Mesenchymal stem cell (in vitro differentiated cells and primary cell): ENCODE results near the gene TNRC6C.

Experiments
- DNase-seq: peaks from one replicate; pipeline ENCODE4 v3.0.0-alpha.2; 2013
- H2AFZ ChIP-seq: one replicate; pipeline ENCODE4 v1.6.1; 2013; ENCODE audit warnings: low read depth, mild to moderate bottlenecking, control low read depth, inconsistent platforms, low read length, moderate library complexity
- H2AK5ac ChIP-seq: 2 replicates; pipeline ENCODE4 v1.6.1; 2013; ENCODE audit warnings: low read length, moderate library complexity, mild to moderate bottlenecking, inconsistent platforms; ENCODE audit not compliant: severe bottlenecking
- H2BK120ac ChIP-seq: one replicate; pipeline ENCODE4 v1.6.1; 2013; ENCODE audit warnings: low read depth, mild to moderate bottlenecking, inconsistent platforms, low read length, moderate library complexity
- H2BK12ac ChIP-seq, 2 experiments: one replicate each; pipeline ENCODE4 v1.6.1; 2013; ENCODE audit warnings: inconsistent platforms in 2 of 2, low read length in 2 of 2, mild to moderate bottlenecking in 2 of 2, moderate library complexity in 2 of 2, control low read depth in 1 of 2
- H2BK15ac ChIP-seq: one replicate; pipeline ENCODE4 v1.6.1; 2013; ENCODE audit warnings: mild to moderate bottlenecking, low read depth, inconsistent platforms; ENCODE audit not compliant: poor library complexity, severe bottlenecking
- H2BK5ac ChIP-seq: 2 replicates; pipeline ENCODE4 v1.6.1; 2013; ENCODE audit warnings: low read depth, mild to moderate bottlenecking, low read length, control low read depth, inconsistent platforms; ENCODE audit not compliant: poor library complexity, severe bottlenecking
- H3K14ac ChIP-seq, 2 experiments: one replicate each; pipeline ENCODE4 v1.6.1; 2013; ENCODE audit warnings: inconsistent platforms in 2 of 2, low read length in 2 of 2, control low read depth in 1 of 2, mild to moderate bottlenecking in 1 of 2, moderate library complexity in 1 of 2
- H3K18ac ChIP-seq, 2 experiments: one replicate each; pipeline ENCODE4 v1.6.1; 2013; ENCODE audit warnings: inconsistent platforms in 2 of 2, low read length in 2 of 2, control low read depth in 1 of 2, low read depth in 1 of 2, mild to moderate bottlenecking in 1 of 2
- H3K23ac ChIP-seq, 2 experiments: one replicate each; pipeline ENCODE4 v1.6.1; 2013; ENCODE audit warnings: inconsistent platforms in 2 of 2, low read length in 2 of 2, mild to moderate bottlenecking in 2 of 2, moderate library complexity in 2 of 2, control low read depth in 1 of 2
- H3K27ac ChIP-seq: 2 replicates; pipeline ENCODE4 v1.5.1; 2013; ENCODE audit warnings: mild to moderate bottlenecking, moderate library complexity, low read length, control low read depth, inconsistent platforms; ENCODE audit not compliant: poor library complexity, severe bottlenecking
- H3K27me3 ChIP-seq, 2 experiments: 2 replicates each; pipeline versions ENCODE4 v1.6.1 to v1.7.0; 2013; ENCODE audit warnings: low read length in 2 of 2, mild to moderate bottlenecking in 2 of 2, moderate library complexity in 2 of 2, control low read depth in 1 of 2, inconsistent platforms in 1 of 2; ENCODE audit not compliant: control insufficient read depth in 1 of 2, insufficient read depth in 1 of 2
- H3K36me3 ChIP-seq, 2 experiments: 2 replicates each; pipeline versions ENCODE4 v1.6.1 to v1.7.0; 2013; ENCODE audit warnings: low read length in 2 of 2, control low read depth in 1 of 2, inconsistent platforms in 1 of 2, low read depth in 1 of 2, mild to moderate bottlenecking in 1 of 2; ENCODE audit not compliant: insufficient read depth in 2 of 2, control insufficient read depth in 1 of 2
- H3K4ac ChIP-seq, 2 experiments: one replicate each; pipeline ENCODE4 v1.6.1; 2013; ENCODE audit warnings: inconsistent platforms in 2 of 2, low read length in 2 of 2, mild to moderate bottlenecking in 2 of 2, moderate library complexity in 2 of 2, control low read depth in 1 of 2, low read depth in 1 of 2
- H3K4me1 ChIP-seq: 2 replicates; pipeline ENCODE4 v1.6.1; 2013; ENCODE audit warnings: low read depth, low read length, control low read depth; ENCODE audit not compliant: control insufficient read depth, insufficient read depth
- H3K4me2 ChIP-seq: 2 replicates; pipeline ENCODE4 v1.6.1; 2013; ENCODE audit warnings: low read length, mild to moderate bottlenecking, inconsistent platforms; ENCODE audit not compliant: poor library complexity, severe bottlenecking
- H3K4me3 ChIP-seq, 2 experiments: 2 replicates each; pipeline versions ENCODE4 v1.5.1 to v1.7.0; 2013; ENCODE audit warnings: low read length in 2 of 2, mild to moderate bottlenecking in 2 of 2, control low read depth in 1 of 2, low read depth in 1 of 2; ENCODE audit not compliant: insufficient read depth in 1 of 2
- H3K79me1 ChIP-seq: replicated peaks from 2 replicates; pipeline ENCODE4 v1.6.1; 2013; ENCODE audit warnings: mild to moderate bottlenecking, control low read depth, low read length, inconsistent platforms; ENCODE audit not compliant: poor library complexity, severe bottlenecking
- H3K9ac ChIP-seq: 2 replicates; pipeline ENCODE4 v1.7.0; 2013; ENCODE audit warnings: mild to moderate bottlenecking, low read length, moderate library complexity
- H3K9me3 ChIP-seq: 2 replicates; pipeline ENCODE4 v1.7.0; 2013; ENCODE audit warnings: mild to moderate bottlenecking, low read length; ENCODE audit not compliant: control insufficient read depth
- H4K8ac ChIP-seq: one replicate; pipeline ENCODE4 v1.6.1; 2013; ENCODE audit warnings: inconsistent platforms, mild to moderate bottlenecking, low read length, moderate library complexity
- H4K91ac ChIP-seq: one replicate; pipeline ENCODE4 v1.6.1; 2013; ENCODE audit warnings: mild to moderate bottlenecking, low read length, inconsistent platforms
- WGBS: methylation state at CpG from one replicate; pipeline ENCODE4 v1.1.7; 2013; ENCODE audit warnings: mixed read lengths; 5-methylcytosine and 5-hydroxymethylcytosine counted together

The TNRC6C gene

DNA sequence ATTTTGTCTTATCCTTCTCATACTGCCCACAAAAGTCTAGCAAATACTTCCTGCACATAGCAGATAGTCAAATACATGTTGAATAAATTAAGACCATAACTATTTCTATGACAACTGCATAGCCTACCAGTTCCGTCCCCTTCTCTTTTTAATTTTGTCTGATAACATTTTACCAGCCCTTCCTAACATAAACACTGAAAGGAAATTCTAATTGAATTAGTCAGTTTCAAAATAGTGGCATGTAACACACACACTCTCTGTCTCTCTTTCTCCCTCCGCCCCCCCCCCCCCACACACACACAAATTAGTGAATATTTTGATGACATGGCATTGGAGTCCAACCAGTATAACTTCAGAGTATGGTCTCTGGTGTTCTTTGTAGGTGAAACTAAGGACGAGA is 41.8 kb downstream of the TNRC6C start:
- H2AFZ ChIP-seq: no peak overlapping the region
- H3K27me3 ChIP-seq: no peaks in the 10 kb centered on the region
- no peak overlapping the region for H2BK5ac ChIP-seq
- no peak overlapping the region for H3K14ac ChIP-seq
- H3K4me3 ChIP-seq: no peak overlapping the region
- H3K23ac ChIP-seq: no peak overlapping the region
- 0% methylated on average over 1 of the region's 3 CpGs for WGBS
- no peak overlapping the region for H4K91ac ChIP-seq
- H3K79me1 ChIP-seq: peaks cover 27% of the 10 kb centered on the region
- H2BK12ac ChIP-seq: no peak overlapping the region
- H3K4ac ChIP-seq: no peak overlapping the region
- no peak overlapping the region for H3K4me2 ChIP-seq
- no peak overlapping the region for H2BK15ac ChIP-seq
- no peaks in the 10 kb centered on the region for H3K36me3 ChIP-seq
- H2BK120ac ChIP-seq: no peak overlapping the region
- no peak overlapping the region for H4K8ac ChIP-seq
- H3K9me3 ChIP-seq: no peaks in the 10 kb centered on the region
- no peak overlapping the region for H3K27ac ChIP-seq
- no peak overlapping the region for H3K18ac ChIP-seq
- H3K9ac ChIP-seq: no peak overlapping the region
- peak; percentile 38 for DNase-seq
- peaks cover 4% of the 10 kb centered on the region for H3K4me1 ChIP-seq
- no peak overlapping the region for H2AK5ac ChIP-seq

DNA sequence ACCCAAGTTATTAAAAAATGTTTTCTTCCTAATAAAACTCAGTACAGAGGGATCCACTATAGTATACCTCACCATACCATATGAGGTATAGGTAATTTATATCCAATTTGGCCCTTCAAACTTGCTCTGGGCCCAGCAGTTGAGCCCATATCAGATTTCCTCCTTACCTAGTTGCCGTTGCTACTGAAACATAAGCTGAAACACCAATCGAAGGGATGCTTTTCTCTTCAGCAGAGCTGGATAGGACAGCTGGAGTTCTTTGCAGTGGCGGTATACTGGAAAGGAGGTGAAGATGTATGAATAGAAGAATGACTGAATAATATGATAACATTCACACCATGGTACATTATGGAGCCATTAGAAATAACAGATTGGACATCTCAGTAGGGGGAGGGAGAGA is 42.7 kb downstream of the TNRC6C start:
- no peak overlapping the region for H3K18ac ChIP-seq

DNA sequence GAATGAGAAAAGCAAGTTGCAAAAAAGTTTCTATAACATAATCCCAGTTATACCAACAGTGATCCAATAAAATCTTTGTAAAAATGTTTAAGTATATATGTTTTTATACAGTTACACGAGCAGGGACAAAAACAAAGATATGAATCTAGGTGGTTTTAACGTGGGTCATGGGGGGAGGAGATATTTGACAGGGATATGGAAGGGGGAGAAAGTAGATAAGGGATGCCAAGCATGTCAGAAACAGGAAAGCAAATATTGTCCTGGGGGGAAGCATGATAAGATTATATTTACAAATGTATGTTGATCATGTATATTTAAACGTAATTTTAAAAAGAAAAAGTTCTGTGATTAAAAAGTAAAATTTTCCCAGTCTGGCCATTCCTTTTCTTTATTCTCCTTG is 43.1 kb downstream of the TNRC6C start:
- no peak overlapping the region for H3K23ac ChIP-seq
- H2AK5ac ChIP-seq: no peak overlapping the region
- no peaks in the 10 kb centered on the region for H3K36me3 ChIP-seq
- no peak overlapping the region for H3K4ac ChIP-seq
- no peak overlapping the region for H3K14ac ChIP-seq
- no peak overlapping the region for H2BK15ac ChIP-seq
- H3K4me2 ChIP-seq: no peak overlapping the region
- H2BK12ac ChIP-seq: no peak overlapping the region
- no peaks in the 10 kb centered on the region for H3K9me3 ChIP-seq
- H3K79me1 ChIP-seq: peaks cover 21% of the 10 kb centered on the region
- peaks cover 4% of the 10 kb centered on the region for H3K4me1 ChIP-seq
- WGBS: 69% methylated on average over 2 of the region's 3 CpGs
- no peak overlapping the region for H3K18ac ChIP-seq
- no peak overlapping the region for H2AFZ ChIP-seq
- H2BK120ac ChIP-seq: no peak overlapping the region
- H4K8ac ChIP-seq: no peak overlapping the region
- no peak for DNase-seq
- no peak overlapping the region for H3K9ac ChIP-seq
- H3K4me3 ChIP-seq: no peak overlapping the region
- no peaks in the 10 kb centered on the region for H3K27me3 ChIP-seq
- no peak overlapping the region for H2BK5ac ChIP-seq
- no peak overlapping the region for H4K91ac ChIP-seq
- no peak overlapping the region for H3K27ac ChIP-seq

More for the DNA sequence above, 42.7 kb downstream of the TNRC6C start:
- Histone ChIP-seq H2AK5ac (no peak overlapping the region), H4K8ac (no peak overlapping the region), H3K14ac (no peak overlapping the region), H3K4me3 (no peak overlapping the region), H3K4me1 (peaks cover 4% of the 10 kb centered on the region), H2BK15ac (no peak overlapping the region), H3K36me3 (no peaks in the 10 kb centered on the region), H3K9me3 (no peaks in the 10 kb centered on the region), H4K91ac (no peak overlapping the region), H3K27ac (no peak overlapping the region), H3K9ac (no peak overlapping the region), H2BK5ac (no peak overlapping the region), H3K4me2 (no peak overlapping the region), H3K27me3 (no peaks in the 10 kb centered on the region), H2AFZ (no peak overlapping the region), H2BK12ac (no peak overlapping the region), H3K4ac (no peak overlapping the region), H2BK120ac (no peak overlapping the region), H3K79me1 (peaks cover 24% of the 10 kb centered on the region), H3K23ac (no peak overlapping the region)
- WGBS: 94% methylated on average over 2 of the region's 3 CpGs
- DNase-seq: no peak

DNA sequence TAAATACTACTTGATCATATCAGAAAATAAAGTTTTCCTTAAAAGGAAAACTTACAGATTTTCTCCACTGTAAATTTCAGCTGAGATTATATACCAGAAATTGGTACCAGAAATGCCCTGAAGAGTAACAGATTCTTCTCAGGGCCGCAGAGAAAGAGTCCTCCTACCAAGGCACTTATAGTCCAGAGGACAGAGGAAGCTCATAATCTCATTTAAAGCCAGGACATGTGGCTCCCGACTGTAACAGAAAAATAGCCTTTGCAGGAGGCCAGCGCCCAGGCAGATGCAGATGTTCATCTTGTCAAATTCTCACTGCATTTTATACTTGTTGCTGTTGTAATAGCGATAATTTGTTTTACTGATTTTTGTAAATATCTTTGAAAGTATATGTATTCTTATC is 43.7 kb downstream of the TNRC6C start:
- Histone ChIP-seq H2BK12ac (no peak overlapping the region), H2AK5ac (no peak overlapping the region), H2BK15ac (no peak overlapping the region), H2BK120ac (no peak overlapping the region), H2BK5ac (no peak overlapping the region), H3K14ac (no peak overlapping the region), H3K4me3 (no peak overlapping the region), H3K9me3 (no peaks in the 10 kb centered on the region), H3K23ac (no peak overlapping the region), H3K4me2 (peak overlapping the region; percentile 29), H2AFZ (no peak overlapping the region), H4K8ac (no peak overlapping the region), H3K36me3 (no peaks in the 10 kb centered on the region), H3K79me1 (peaks cover 18% of the 10 kb centered on the region), H3K18ac (no peak overlapping the region), H4K91ac (no peak overlapping the region), H3K4ac (no peak overlapping the region), H3K27ac (no peak overlapping the region), H3K9ac (no peak overlapping the region), H3K27me3 (no peaks in the 10 kb centered on the region), H3K4me1 (peaks cover 4% of the 10 kb centered on the region)
- DNase-seq: no peak
- WGBS: 96% methylated on average over 3 of the region's 4 CpGs
